Sigmoid colon (tissue), 4 donors: ENCODE results near the gene WSCD1.

ENCODE experiments used
- EP300 ChIP-seq, 4 donors: sonication (generic); formaldehyde crosslinking; IDR thresholded peaks; one replicate each; pipeline ENCODE4 v1.6.1; 2017; ENCODE audit warnings: antibody characterized with exemption in 4 of 4
- POLR2A ChIP-seq, 2 donors: fragments of 450-650 bp; IDR thresholded peaks; one replicate each; pipeline ENCODE4 v1.6.1; 2016; ENCODE audit warnings: antibody characterized with exemption in 2 of 2, mild to moderate bottlenecking in 2 of 2, moderate library complexity in 2 of 2
- POLR2AphosphoS5 ChIP-seq, 4 donors: sonication (generic); formaldehyde crosslinking; IDR thresholded peaks; one replicate each; pipeline ENCODE4 v1.6.1; 2017; ENCODE audit warnings: antibody characterized with exemption in 4 of 4
- TF ChIP-seq, protein P1 (sequence below), 4 experiments: fragments of 450-650 bp in 3 of 4; fragments of 200-600 bp in 1 of 4; IDR thresholded peaks; one replicate each; pipeline ENCODE4 v1.5.1; 2016 to 2019; ENCODE audit warnings: antibody characterized with exemption in 4 of 4, mild to moderate bottlenecking in 3 of 4, moderate library complexity in 2 of 4

DNA sequence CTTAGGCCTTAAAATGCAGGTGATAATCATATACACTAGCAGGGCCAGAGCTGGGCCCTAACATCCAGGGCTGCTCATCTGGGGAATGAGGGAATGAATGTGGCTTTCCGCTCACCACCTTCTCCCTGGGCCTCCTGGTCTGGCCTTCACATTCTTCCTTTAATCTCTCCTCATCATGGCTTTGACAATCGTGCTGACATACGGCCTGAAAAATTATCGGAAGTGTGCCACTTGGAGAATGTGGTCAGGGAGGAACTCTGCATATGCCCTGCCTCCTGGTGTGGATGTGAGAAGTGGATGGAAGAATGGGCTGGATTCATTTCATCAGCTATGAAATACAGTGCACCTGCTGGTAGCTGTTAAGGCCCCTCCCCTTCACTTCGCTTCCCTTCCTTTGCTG lies 2.4 kb downstream of the WSCD1 start:
- TF ChIP-seq, protein P1, sequence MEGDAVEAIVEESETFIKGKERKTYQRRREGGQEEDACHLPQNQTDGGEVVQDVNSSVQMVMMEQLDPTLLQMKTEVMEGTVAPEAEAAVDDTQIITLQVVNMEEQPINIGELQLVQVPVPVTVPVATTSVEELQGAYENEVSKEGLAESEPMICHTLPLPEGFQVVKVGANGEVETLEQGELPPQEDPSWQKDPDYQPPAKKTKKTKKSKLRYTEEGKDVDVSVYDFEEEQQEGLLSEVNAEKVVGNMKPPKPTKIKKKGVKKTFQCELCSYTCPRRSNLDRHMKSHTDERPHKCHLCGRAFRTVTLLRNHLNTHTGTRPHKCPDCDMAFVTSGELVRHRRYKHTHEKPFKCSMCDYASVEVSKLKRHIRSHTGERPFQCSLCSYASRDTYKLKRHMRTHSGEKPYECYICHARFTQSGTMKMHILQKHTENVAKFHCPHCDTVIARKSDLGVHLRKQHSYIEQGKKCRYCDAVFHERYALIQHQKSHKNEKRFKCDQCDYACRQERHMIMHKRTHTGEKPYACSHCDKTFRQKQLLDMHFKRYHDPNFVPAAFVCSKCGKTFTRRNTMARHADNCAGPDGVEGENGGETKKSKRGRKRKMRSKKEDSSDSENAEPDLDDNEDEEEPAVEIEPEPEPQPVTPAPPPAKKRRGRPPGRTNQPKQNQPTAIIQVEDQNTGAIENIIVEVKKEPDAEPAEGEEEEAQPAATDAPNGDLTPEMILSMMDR (IDR thresholded peaks at IDR 0.05), result no peak
- TF ChIP-seq EP300 (IDR thresholded peaks at IDR 0.05) (no peak), POLR2A (IDR thresholded peaks at IDR 0.05) (no peak), POLR2AphosphoS5 (IDR thresholded peaks at IDR 0.05) (no peak)
